HG03159 (cell line): Measurements from ENCODE around the gene CUBN.

Experiments used
- ATAC-seq: cut with Tn5 transposase; IDR thresholded peaks from one replicate; pipeline ENCODE4 v1.9.1; 2021; ENCODE audit warnings: mild to moderate bottlenecking, moderate library complexity; ENCODE audit not compliant: unreplicated experiment

Gene CUBN

GRCh38 chr10:16891375-16892313 is 238.0 kb downstream of the CUBN start:
- ATAC-seq, result no peak

GRCh38 chr10:16890691-16891090 is 238.9 kb downstream of the CUBN start:
- no peak for ATAC-seq

GRCh38 chr10:16887565-16887964 is 242.0 kb downstream of the CUBN start:
- no peak for ATAC-seq

- no peak for ATAC-seq
Observed at GRCh38 chr10:16886031-16886430, 243.6 kb downstream of the CUBN start.

- no peak for ATAC-seq
Observed at GRCh38 chr10:16884497-16884896, 245.1 kb downstream of the CUBN start.

GRCh38 chr10:16883084-16883483 is 246.5 kb downstream of the CUBN start:
- no peak for ATAC-seq

GRCh38 chr10:16870331-16870730 is 259.3 kb downstream of the CUBN start:
- ATAC-seq, result no peak

- no peak for ATAC-seq
Observed at GRCh38 chr10:16867990-16868389, 261.6 kb downstream of the CUBN start.

GRCh38 chr10:16867556-16867955 is 262.1 kb downstream of the CUBN start:
- no peak for ATAC-seq

GRCh38 chr10:16866541-16867275 is 262.9 kb downstream of the CUBN start:
- no peak for ATAC-seq

- no peak for ATAC-seq
Observed at GRCh38 chr10:16865766-16866165, 263.8 kb downstream of the CUBN start.

- no peak for ATAC-seq
Observed at GRCh38 chr10:16863766-16864165, 265.8 kb downstream of the CUBN start.

- ATAC-seq, result no peak
Observed at GRCh38 chr10:16857419-16857818, 272.2 kb downstream of the CUBN start.

GRCh38 chr10:16856567-16856966 is 273.0 kb downstream of the CUBN start:
- no peak for ATAC-seq

GRCh38 chr10:16856092-16856491 is 273.5 kb downstream of the CUBN start:
- no peak for ATAC-seq

- ATAC-seq, result no peak
Observed at GRCh38 chr10:16854623-16855022, 275.0 kb downstream of the CUBN start.

GRCh38 chr10:16853809-16854208 is 275.8 kb downstream of the CUBN start:
- no peak for ATAC-seq

- ATAC-seq, result no peak
Observed at GRCh38 chr10:16853201-16853600, 276.4 kb downstream of the CUBN start.

GRCh38 chr10:16852624-16853023 is 277.0 kb downstream of the CUBN start:
- no peak for ATAC-seq

GRCh38 chr10:16848562-16849154 is 281.0 kb downstream of the CUBN start:
- no peak for ATAC-seq

GRCh38 chr10:16847644-16848043 is 282.0 kb downstream of the CUBN start:
- ATAC-seq, result no peak

GRCh38 chr10:16845248-16845647 is 284.4 kb downstream of the CUBN start:
- no peak for ATAC-seq
